Aorta (tissue), 5 donors: ENCODE data around the gene TRPM2. TPM values are rescaled to one million over a fixed set of nuclear protein-coding genes. Genes with fewer than 3 reads are reported as not detected.

Experiments
- ATAC-seq: fragments of 200-7000 bp; cut with Tn5 transposase; one replicate; pipeline ENCODE4 v1.9.1; 2022; ENCODE audit warnings: moderate library complexity; ENCODE audit not compliant: low FRiP score
- DNase-seq, 2 donors: peaks; one replicate each; pipeline ENCODE4 v3.0.0-alpha.2; 2020
- H3K27ac ChIP-seq, 2 donors: one replicate each; pipeline ENCODE4 v1.5.1; 2013; ENCODE audit warnings: low read length in 2 of 2, mild to moderate bottlenecking in 2 of 2, moderate library complexity in 2 of 2, control low read depth in 1 of 2, inconsistent platforms in 1 of 2, low read depth in 1 of 2
- H3K27me3 ChIP-seq, 2 donors: one replicate each; pipeline ENCODE4 v1.6.1; 2013; ENCODE audit warnings: control low read depth in 1 of 2, low read length in 1 of 2, mild to moderate bottlenecking in 1 of 2, moderate library complexity in 1 of 2; ENCODE audit not compliant: insufficient read depth in 2 of 2, control insufficient read depth in 1 of 2
- H3K36me3 ChIP-seq, 2 donors: one replicate each; pipeline ENCODE4 v1.6.1; 2013; ENCODE audit warnings: control low read depth in 1 of 2, low read length in 1 of 2, mild to moderate bottlenecking in 1 of 2; ENCODE audit not compliant: insufficient read depth in 2 of 2, control insufficient read depth in 1 of 2
- H3K4me1 ChIP-seq, 2 donors: one replicate each; pipeline ENCODE4 v1.6.1; 2013; ENCODE audit warnings: low read length in 2 of 2, control low read depth in 1 of 2, mild to moderate bottlenecking in 1 of 2, moderate library complexity in 1 of 2; ENCODE audit not compliant: insufficient read depth in 2 of 2, control insufficient read depth in 1 of 2
- H3K4me3 ChIP-seq, 2 donors: one replicate each; pipeline ENCODE4 v1.5.1; 2013; ENCODE audit warnings: low read length in 2 of 2, control low read depth in 1 of 2, mild to moderate bottlenecking in 1 of 2
- H3K9me3 ChIP-seq: one replicate; pipeline ENCODE4 v1.6.1; 2013; ENCODE audit warnings: mild to moderate bottlenecking, low read length; ENCODE audit not compliant: control insufficient read depth
- WGBS, 2 donors: extraction: QIAGEN DNeasy Blood & Tissue Kit; methylation state at CpG; one replicate each; pipeline ENCODE4 v1.1.7; 2013; 5-methylcytosine and 5-hydroxymethylcytosine counted together
- intact Hi-C, 2 donors: fragments of 100-400 bp; cut with DNase I; formaldehyde crosslinking; loops; one replicate each; pipeline versions ENCODE4 v1.14.2 to v1.15.0; 2022
- polyA plus RNA-seq, 2 donors: library from polyadenylated mRNA; stranded (reverse); fragments of 200-250 nt; gene quantifications; one replicate each; pipeline ENCODE4 v1.2.3, GENCODE V29; 2013
- total RNA-seq, 2 donors: library from RNA; stranded (reverse); fragmentation: NEBNext Ultra II Directional; extraction: Animal tissue kit (Norgen Biotek cat#: 25700); gene quantifications; one replicate each; pipeline ENCODE4 v1.2.1, GENCODE V29; 2021
- donor health status: healthy with polysubstance abuse.
- donor health status: Bipolar disorder and iron deficiency.
- donor health status: DM: no; HTN: no; CAD: no.
- donor health status: DM: no; HTN: no; CAD: no.
- donor health status: DM: yes; HTN: yes; CAD: no.

TRPM2 gene
- total and polyA plus RNA-seq, 4 donors, result 2.2 to 15.8 (median 5.9) TPM

- H3K9me3 ChIP-seq, result peaks cover 10% of the 10 kb centered on the region
- no peak overlapping the region for H3K27ac ChIP-seq
- WGBS, 2 donors, result 89% methylated on average over 9 of the region's 9 CpGs
- no peak overlapping the region for H3K4me3 ChIP-seq
- H3K36me3 ChIP-seq, result no peaks in the 10 kb centered on the region
- peaks cover 0 to 2% of the 10 kb centered on the region in 2 donors for H3K27me3 ChIP-seq
- intact Hi-C loops, result no loop called here
- H3K4me1 ChIP-seq, result no peaks in the 10 kb centered on the region
- ATAC-seq, result no peak
- no peak for DNase-seq
Observed at GRCh38 chr21:44490816-44491215, 137.4 kb downstream of the TRPM2 start.

Other genes starting within 250 kb of the TRPM2 start
- gene PWP2, start 246.2 kb upstream of the TRPM2 start, total RNA-seq, result 1 to 10 TPM; 3.8 to 9.5 TPM
- 10 to 100 TPM in 1 of 2 donors, not detected in 1; 18.2 TPM for gene PWP2, start 246.2 kb upstream of the TRPM2 start, polyA plus RNA-seq
- 10 to 100 TPM in 1 of 2 donors, 1 to 10 TPM in 1; 5.8 to 11.8 TPM for gene GATD3, start 219.9 kb upstream of the TRPM2 start, total RNA-seq
- 1 to 10 TPM; 5.6 to 6.5 TPM for gene GATD3, start 219.9 kb upstream of the TRPM2 start, polyA plus RNA-seq
- 1 to 10 TPM; 3.1 to 3.9 TPM for gene ICOSLG, start 112.7 kb upstream of the TRPM2 start, total RNA-seq
- under 1 TPM; 0.56 to 0.63 TPM for gene ICOSLG, start 112.7 kb upstream of the TRPM2 start, polyA plus RNA-seq
- not detected for gene DNMT3L, start 91.7 kb upstream of the TRPM2 start, total RNA-seq
- not detected for gene DNMT3L, start 91.7 kb upstream of the TRPM2 start, polyA plus RNA-seq
- gene AIRE, start 67.7 kb upstream of the TRPM2 start, total RNA-seq, result under 1 TPM in 1 of 2 donors, not detected in 1; 0.19 TPM
- not detected for gene AIRE, start 67.7 kb upstream of the TRPM2 start, polyA plus RNA-seq
- 100 to 1,000 TPM in 1 of 2 donors, 10 to 100 TPM in 1; 95.1 to 115 TPM for gene PFKL, start 53.6 kb upstream of the TRPM2 start, total RNA-seq
- gene PFKL, start 53.6 kb upstream of the TRPM2 start, polyA plus RNA-seq, result 100 to 1,000 TPM in 1 of 2 donors, 10 to 100 TPM in 1; 48.0 to 110 TPM
- gene CFAP410, start 14.2 kb upstream of the TRPM2 start, total RNA-seq, result 10 to 100 TPM; 19.4 to 20.9 TPM
- gene CFAP410, start 14.2 kb upstream of the TRPM2 start, polyA plus RNA-seq, result 100 to 1,000 TPM in 1 of 2 donors, 10 to 100 TPM in 1; 26.2 to 121 TPM
- gene LRRC3, start 101.9 kb downstream of the TRPM2 start, total RNA-seq, result 1 to 10 TPM; 1.6 to 5.3 TPM
- gene LRRC3, start 101.9 kb downstream of the TRPM2 start, polyA plus RNA-seq, result 1 to 10 TPM in 1 of 2 donors, under 1 TPM in 1; 0.63 to 1.5 TPM
- not detected for gene KRTAP10-1, start 186.6 kb downstream of the TRPM2 start, total RNA-seq
- not detected for gene KRTAP10-1, start 186.6 kb downstream of the TRPM2 start, polyA plus RNA-seq
- not detected for gene KRTAP10-2, start 197.9 kb downstream of the TRPM2 start, total RNA-seq
- gene KRTAP10-2, start 197.9 kb downstream of the TRPM2 start, polyA plus RNA-seq, result not detected
- not detected for gene KRTAP10-3, start 205.2 kb downstream of the TRPM2 start, total RNA-seq
- gene KRTAP10-3, start 205.2 kb downstream of the TRPM2 start, polyA plus RNA-seq, result not detected
- gene KRTAP10-4, start 220.1 kb downstream of the TRPM2 start, total RNA-seq, result not detected
- not detected for gene KRTAP10-4, start 220.1 kb downstream of the TRPM2 start, polyA plus RNA-seq
- gene KRTAP10-5, start 227.0 kb downstream of the TRPM2 start, total RNA-seq, result not detected
- not detected for gene KRTAP10-5, start 227.0 kb downstream of the TRPM2 start, polyA plus RNA-seq
- not detected for gene KRTAP10-6, start 238.9 kb downstream of the TRPM2 start, total RNA-seq
- not detected for gene KRTAP10-6, start 238.9 kb downstream of the TRPM2 start, polyA plus RNA-seq
- gene KRTAP10-7, start 247.0 kb downstream of the TRPM2 start, total RNA-seq, result not detected
- not detected for gene KRTAP10-7, start 247.0 kb downstream of the TRPM2 start, polyA plus RNA-seq